Glutamatergic neuron (in vitro differentiated cells): ENCODE measurements around the gene FEM1A. TPM values are rescaled to one million over a fixed set of nuclear protein-coding genes. Genes with fewer than 3 reads are reported as not detected.
"Not testable (repeated sequence)": the region's sequence is repeated elsewhere in the genome, so short reads cannot be mapped to it uniquely, and the experiment has no call there.

Source experiments
- DNase-seq: peaks from one replicate; pipeline ENCODE4 v3.0.0; 2022
- H3K27ac Mint-ChIP-seq: one replicate; pipeline ENCODE4 v1.8.0; 2020; ENCODE audit warnings: mild to moderate bottlenecking, mixed read lengths, inconsistent platforms; ENCODE audit not compliant: unreplicated experiment
- H3K27me3 Mint-ChIP-seq: one replicate; pipeline ENCODE4 v1.8.0; 2020; ENCODE audit warnings: mild to moderate bottlenecking, moderate library complexity, mixed read lengths, inconsistent platforms; ENCODE audit not compliant: unreplicated experiment
- H3K36me3 Mint-ChIP-seq: one replicate; pipeline ENCODE4 v1.8.0; 2020; ENCODE audit warnings: mild to moderate bottlenecking, mixed read lengths, inconsistent platforms; ENCODE audit not compliant: unreplicated experiment
- H3K4me1 Mint-ChIP-seq: one replicate; pipeline ENCODE4 v1.8.0; 2020; ENCODE audit warnings: mild to moderate bottlenecking, low read depth, mixed read lengths, inconsistent platforms; ENCODE audit not compliant: unreplicated experiment
- H3K4me3 Mint-ChIP-seq: one replicate; pipeline ENCODE4 v1.8.0; 2020; ENCODE audit warnings: mild to moderate bottlenecking, mixed read lengths, inconsistent platforms; ENCODE audit not compliant: unreplicated experiment
- H3K9me3 Mint-ChIP-seq: one replicate; pipeline ENCODE4 v1.8.0; 2020; ENCODE audit warnings: mild to moderate bottlenecking, moderate library complexity, mixed read lengths, inconsistent platforms; ENCODE audit not compliant: unreplicated experiment
- total RNA-seq: library from RNA; stranded (reverse); fragmentation: NEBNext Ultra II Directional; extraction: Animal tissue kit (Norgen Biotek cat#: 25700); gene quantifications from one replicate; pipeline ENCODE4 v1.2.1, GENCODE V29; 2021; ENCODE audit not compliant: unreplicated experiment
- TF ChIP-seq, protein P1 (sequence below): fragments of 200-600 bp; sonication (generic); IDR thresholded peaks from one replicate; pipeline ENCODE4 v1.5.0; 2021; ENCODE audit not compliant: partially characterized antibody, unreplicated experiment

The FEM1A gene
- total RNA-seq, 1 donor from 2014 or later: 11.3 TPM

DNA sequence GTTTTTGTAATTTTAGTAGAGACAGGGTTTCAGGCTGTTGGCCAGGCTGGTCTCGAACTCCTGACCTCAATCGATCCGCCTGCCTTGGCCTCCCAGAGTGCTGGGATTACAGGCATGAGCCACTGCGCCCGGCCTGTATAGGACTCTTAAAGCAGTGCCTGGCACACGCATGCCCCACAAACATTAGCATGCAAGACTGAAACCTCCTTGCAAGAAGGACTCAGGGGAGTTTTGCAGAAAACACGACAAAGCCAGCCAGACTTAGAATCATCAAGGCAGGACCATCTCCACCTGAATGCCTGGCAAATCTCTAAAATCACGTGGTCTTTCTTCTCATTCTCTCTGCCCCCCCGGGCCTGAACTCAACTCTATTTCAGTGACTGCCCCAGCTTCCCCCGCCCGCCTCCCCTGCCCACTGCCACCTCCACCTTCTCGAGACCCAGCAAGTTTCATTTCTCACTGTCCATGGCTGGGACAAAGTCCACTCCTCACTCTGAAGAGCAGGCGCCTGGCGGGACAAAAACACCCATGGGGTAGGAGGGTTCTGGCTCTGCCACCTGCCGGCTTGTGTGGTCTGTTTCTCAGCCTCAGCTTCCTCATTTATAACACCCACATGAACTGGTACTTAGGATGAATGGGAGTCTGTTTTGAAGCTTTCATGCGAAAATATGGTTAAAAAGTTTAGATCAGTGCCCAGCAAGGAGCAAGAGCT is 37.6 kb downstream of the FEM1A start:
- Mint-ChIP-seq H3K36me3 (peaks cover 4% of the 10 kb centered on the region), H3K27me3 (peaks cover 5% of the 10 kb centered on the region), H3K9me3 (peaks cover 3% of the 10 kb centered on the region), H3K27ac (no peak overlapping the region), H3K4me1 (no peaks in the 10 kb centered on the region), H3K4me3 (no peak overlapping the region)
- TF ChIP-seq, protein P1, sequence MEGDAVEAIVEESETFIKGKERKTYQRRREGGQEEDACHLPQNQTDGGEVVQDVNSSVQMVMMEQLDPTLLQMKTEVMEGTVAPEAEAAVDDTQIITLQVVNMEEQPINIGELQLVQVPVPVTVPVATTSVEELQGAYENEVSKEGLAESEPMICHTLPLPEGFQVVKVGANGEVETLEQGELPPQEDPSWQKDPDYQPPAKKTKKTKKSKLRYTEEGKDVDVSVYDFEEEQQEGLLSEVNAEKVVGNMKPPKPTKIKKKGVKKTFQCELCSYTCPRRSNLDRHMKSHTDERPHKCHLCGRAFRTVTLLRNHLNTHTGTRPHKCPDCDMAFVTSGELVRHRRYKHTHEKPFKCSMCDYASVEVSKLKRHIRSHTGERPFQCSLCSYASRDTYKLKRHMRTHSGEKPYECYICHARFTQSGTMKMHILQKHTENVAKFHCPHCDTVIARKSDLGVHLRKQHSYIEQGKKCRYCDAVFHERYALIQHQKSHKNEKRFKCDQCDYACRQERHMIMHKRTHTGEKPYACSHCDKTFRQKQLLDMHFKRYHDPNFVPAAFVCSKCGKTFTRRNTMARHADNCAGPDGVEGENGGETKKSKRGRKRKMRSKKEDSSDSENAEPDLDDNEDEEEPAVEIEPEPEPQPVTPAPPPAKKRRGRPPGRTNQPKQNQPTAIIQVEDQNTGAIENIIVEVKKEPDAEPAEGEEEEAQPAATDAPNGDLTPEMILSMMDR: no peak
- no peak for DNase-seq

DNA sequence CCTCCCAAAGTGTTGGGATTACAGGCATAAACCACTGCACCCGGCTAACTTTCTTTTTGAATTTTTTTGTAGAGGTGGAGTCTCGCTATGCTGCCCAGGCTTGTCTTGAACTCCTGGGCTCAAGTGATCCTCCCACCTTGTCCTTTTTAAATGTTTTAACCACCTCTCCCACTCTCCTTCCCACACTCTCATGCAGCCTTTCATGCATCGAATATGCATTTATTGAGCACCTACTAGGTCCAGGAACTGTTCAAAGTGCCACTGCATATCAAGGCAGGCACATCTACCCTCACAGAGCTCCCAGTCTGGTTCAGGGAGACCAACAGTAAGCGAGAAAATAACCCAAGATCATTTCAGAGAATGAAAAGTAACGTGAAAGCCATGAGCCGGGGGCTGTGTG is 38.8 kb downstream of the FEM1A start:
- no peak for DNase-seq
- Mint-ChIP-seq H3K27me3 (peaks cover 5% of the 10 kb centered on the region), H3K4me3 (no peak overlapping the region), H3K36me3 (peaks cover 4% of the 10 kb centered on the region), H3K27ac (no peak overlapping the region), H3K4me1 (no peaks in the 10 kb centered on the region), H3K9me3 (peaks cover 3% of the 10 kb centered on the region)
- TF ChIP-seq, protein P1: no peak

DNA sequence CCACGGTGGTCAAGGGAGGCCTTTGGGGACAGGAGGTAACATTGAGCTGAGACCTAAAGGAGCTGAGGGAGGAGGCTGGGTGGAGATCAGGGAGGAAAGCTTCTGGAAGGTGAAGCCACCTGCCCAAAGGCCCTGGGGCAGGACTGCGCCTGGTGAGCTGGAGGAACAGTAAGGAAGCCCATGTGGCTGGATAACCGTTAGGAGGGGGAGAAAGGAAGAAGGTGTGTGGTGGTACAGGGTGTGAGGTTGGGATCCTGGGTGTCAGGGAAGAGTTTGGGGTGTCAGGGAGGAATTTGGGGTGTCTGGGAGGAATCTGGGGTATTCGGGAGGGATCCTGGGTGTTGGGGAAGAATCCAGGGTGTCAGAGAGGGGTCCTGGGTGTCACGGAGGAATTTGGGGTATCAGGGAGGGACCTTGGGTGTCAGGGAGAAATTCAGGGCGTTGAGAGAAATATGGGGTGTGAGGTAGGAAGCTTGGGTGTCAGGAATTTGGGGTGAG is 39.3 kb downstream of the FEM1A start:
- peaks cover 5% of the 10 kb centered on the region for H3K27me3 Mint-ChIP-seq
- H3K9me3 Mint-ChIP-seq: peaks cover 3% of the 10 kb centered on the region
- H3K36me3 Mint-ChIP-seq: peaks cover 4% of the 10 kb centered on the region
- no peak for DNase-seq
- peak overlapping the region; percentile 21 for H3K4me3 Mint-ChIP-seq
- no peaks in the 10 kb centered on the region for H3K4me1 Mint-ChIP-seq
- TF ChIP-seq, protein P1: no peak
- no peak overlapping the region for H3K27ac Mint-ChIP-seq

DNA sequence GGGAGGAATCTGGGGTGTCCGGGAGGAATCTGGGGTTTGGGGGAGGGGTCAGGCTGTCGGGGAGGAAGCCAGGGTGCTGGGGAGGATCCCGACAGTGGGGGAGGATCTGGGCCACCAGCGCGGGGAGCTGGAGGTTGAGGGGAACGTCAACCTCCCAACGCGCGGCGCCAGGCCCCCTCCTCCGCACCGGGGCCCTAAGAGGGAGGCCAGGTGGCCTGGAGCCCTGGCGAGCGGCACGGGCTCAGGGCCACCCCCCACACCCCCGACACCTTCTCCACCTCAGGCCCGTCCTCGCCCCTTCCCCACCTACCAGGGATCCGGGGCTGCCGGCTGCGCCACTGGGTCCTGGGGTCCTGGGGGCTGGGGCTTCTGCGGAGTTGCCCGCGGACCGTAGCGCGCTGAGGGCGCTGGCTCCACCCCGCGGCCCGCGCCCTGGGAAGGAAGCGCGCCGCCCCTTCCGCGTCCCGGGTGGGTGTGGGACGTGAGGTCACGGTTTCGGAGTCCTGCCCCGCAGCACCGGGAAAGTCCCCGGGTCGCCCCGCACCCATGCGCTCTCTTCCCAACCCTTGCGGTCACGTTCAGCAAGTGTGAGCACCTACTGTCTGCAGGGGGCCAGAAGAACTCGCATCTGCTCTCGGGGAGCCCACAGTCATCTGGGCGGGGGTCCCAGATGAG is 39.9 kb downstream of the FEM1A start, which contains the start of gene TICAM1:
TSS of gene TICAM1 (minus strand) at position 409 of the 675 bp plus-strand sequence. CDS start 13,335 bp downstream, outside the sequence.
- no peak for DNase-seq
- peaks cover 5% of the 10 kb centered on the region for H3K27me3 Mint-ChIP-seq
- TF ChIP-seq, protein P1: no peak
- no peak within 1 kb of the TSS for H3K27ac Mint-ChIP-seq
- peaks cover 3% of the 10 kb centered on the region for H3K9me3 Mint-ChIP-seq
- H3K4me1 Mint-ChIP-seq: no peaks in the 10 kb centered on the region
- peak within 1 kb of the TSS; percentile 42 for H3K4me3 Mint-ChIP-seq
- H3K36me3 Mint-ChIP-seq: peaks cover 4% of the 10 kb centered on the region

DNA sequence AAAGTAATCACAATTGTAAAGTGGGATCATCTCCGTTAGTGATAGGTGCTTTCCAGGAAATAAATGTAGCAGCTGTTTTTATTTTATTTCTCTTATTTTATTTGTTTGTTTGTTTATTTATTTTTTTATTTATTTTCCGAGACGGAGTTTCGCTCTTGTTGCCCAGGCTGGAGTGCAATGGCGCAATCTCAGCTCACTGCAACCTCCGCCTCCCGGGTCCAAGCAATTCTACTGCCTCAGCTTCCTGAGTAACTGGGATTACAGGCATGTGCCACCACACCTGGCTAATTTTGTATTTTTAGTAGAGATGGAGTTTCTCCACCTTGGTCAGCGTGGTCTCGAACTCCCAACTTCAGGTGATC is 40.4 kb downstream of the FEM1A start:
- not testable (repeated sequence) for H3K4me1 Mint-ChIP-seq, DNase-seq, H3K9me3 Mint-ChIP-seq, H3K27me3 Mint-ChIP-seq, H3K36me3 Mint-ChIP-seq, H3K27ac Mint-ChIP-seq
- H3K4me3 Mint-ChIP-seq: peak overlapping the region; percentile 42
